ENCODE measurements around the gene NTM.

The NTM gene

GRCh38 chr11:132336781-132337535, 966.5 kb downstream of the NTM start:
- no peaks in the 10 kb centered on the region for H3K36me3 ChIP-seq (ENCODE audit: control insufficient read depth in 2 of 2, insufficient read depth in 1 of 2, low read length in 2 of 2)
- H3K9me3 ChIP-seq (ENCODE audit: control insufficient read depth, insufficient read depth, low read depth, low read length) = no peaks in the 10 kb centered on the region
- POLR2A ChIA-PET = no interaction called here
- no peak overlapping the region for H3K27ac ChIP-seq (ENCODE audit: extremely low read depth, low read depth, low read length)
- TF ChIP-seq ZSCAN30 (tag by site-specific recombination; IDR thresholded peaks at IDR 0.05) = no peak
- no peak for TF ChIP-seq ZNF777 (tag by site-specific recombination; IDR thresholded peaks at IDR 0.05; ENCODE audit: borderline replicate concordance)
- TF ChIP-seq PRDM10 (tag by site-specific recombination; IDR thresholded peaks at IDR 0.05) = no peak
- TF ChIP-seq ZNF112 (tag by site-specific recombination; IDR thresholded peaks at IDR 0.05) = no peak
- no peak for TF ChIP-seq ZNF37A (tag by site-specific recombination; IDR thresholded peaks at IDR 0.05)
- TF ChIP-seq KLF9 (tag by site-specific recombination; IDR thresholded peaks at IDR 0.05; ENCODE audit: low read depth) = no peak
- TF ChIP-seq RBAK (tag by site-specific recombination; IDR thresholded peaks at IDR 0.05) = no peak
- no peak for TF ChIP-seq ZNF175 (tag by site-specific recombination; IDR thresholded peaks at IDR 0.05)
- no peak for TF ChIP-seq ZNF398 (tag by site-specific recombination; IDR thresholded peaks at IDR 0.05)
- no peak for TF ChIP-seq ZNF335 (tag by site-specific recombination; conservative IDR thresholded peaks at IDR 0.05)
- no peak for TF ChIP-seq ZSCAN18 (tag by site-specific recombination; IDR thresholded peaks at IDR 0.05)
- TF ChIP-seq ZNF266 (tag by site-specific recombination; IDR thresholded peaks at IDR 0.05; ENCODE audit: low read depth) = no peak
- no peaks in the 10 kb centered on the region for H3K4me1 ChIP-seq (ENCODE audit: control insufficient read depth, insufficient read depth, low read length)
- H3K4me3 ChIP-seq (ENCODE audit: low read depth, low read length) = no peak overlapping the region
- CTCF ChIA-PET = no interaction called here

GRCh38 chr11:132337819-132338416, 967.5 kb downstream of the NTM start:
- ChIA-PET CTCF (no interaction called here), POLR2A (no interaction called here)
- no peaks in the 10 kb centered on the region for H3K4me1 ChIP-seq (ENCODE audit: control insufficient read depth, insufficient read depth, low read length)
- no peaks in the 10 kb centered on the region for H3K9me3 ChIP-seq (ENCODE audit: control insufficient read depth, insufficient read depth, low read depth, low read length)
- H3K4me3 ChIP-seq (ENCODE audit: low read depth, low read length) = no peak overlapping the region
- H3K36me3 ChIP-seq (ENCODE audit: control insufficient read depth in 2 of 2, insufficient read depth in 1 of 2, low read length in 2 of 2) = no peaks in the 10 kb centered on the region
- no peak overlapping the region for H3K27ac ChIP-seq (ENCODE audit: extremely low read depth, low read depth, low read length)
- TF ChIP-seq YY1 (tag by site-specific recombination; IDR thresholded peaks at IDR 0.05) = no peak
- TF ChIP-seq ZNF548 (tag by site-specific recombination; IDR thresholded peaks at IDR 0.05) = no peak
- no peak for TF ChIP-seq ZSCAN18 (tag by site-specific recombination; IDR thresholded peaks at IDR 0.05)
- TF ChIP-seq PATZ1 (tag by site-specific recombination; IDR thresholded peaks at IDR 0.05) = no peak
- no peak for TF ChIP-seq ZNF121 (tag by site-specific recombination; IDR thresholded peaks at IDR 0.05)
- no peak for TF ChIP-seq ZNF664 (tag by site-specific recombination; IDR thresholded peaks at IDR 0.05)
- no peak for TF ChIP-seq ZIC2 (tag by site-specific recombination; IDR thresholded peaks at IDR 0.05)
- no peak for TF ChIP-seq ZNF23 (tag by site-specific recombination; IDR thresholded peaks at IDR 0.05; ENCODE audit: borderline replicate concordance)
- TF ChIP-seq ZNF530 (tag by site-specific recombination; IDR thresholded peaks at IDR 0.05; ENCODE audit: low read depth) = no peak
- no peak for TF ChIP-seq ZNF112 (tag by site-specific recombination; IDR thresholded peaks at IDR 0.05)
- TF ChIP-seq KLF9 (tag by site-specific recombination; IDR thresholded peaks at IDR 0.05; ENCODE audit: low read depth) = no peak
- TF ChIP-seq ZNF423 (tag by site-specific recombination; IDR thresholded peaks at IDR 0.05) = no peak
- no peak for TF ChIP-seq REPIN1 (tag by site-specific recombination; IDR thresholded peaks at IDR 0.05; ENCODE audit: low read depth)
- no peak for TF ChIP-seq SP7 (tag by site-specific recombination; IDR thresholded peaks at IDR 0.05)
- no peak for TF ChIP-seq SP3 (tag by site-specific recombination; IDR thresholded peaks at IDR 0.05)

Measured in HEK293 (cell line).